Central memory CD8-positive, alpha-beta T cell (primary cell): ENCODE data around the gene CNDP1.

Source experiments
- ATAC-seq: fragments of 150-1000 bp; cut with Tn5 transposase; replicated peaks from 2 replicates; pipeline ENCODE4 v1.10.0; 2022; ENCODE audit warnings: mild to moderate bottlenecking, moderate FRiP score, moderate number of reproducible peaks; ENCODE audit not compliant: poor library complexity, severe bottlenecking; ENCODE audit errors: extremely low read depth
- DNase-seq, 2 donors: peaks; one replicate each; pipeline ENCODE4 v3.0.0; 2021; ENCODE audit warnings: low spot score in 2 of 2
- H3K27ac Mint-ChIP-seq: one replicate; pipeline ENCODE4 v1.8.0; 2022; ENCODE audit warnings: low read depth, mild to moderate bottlenecking, moderate library complexity, mixed read lengths
- H3K27me3 Mint-ChIP-seq: one replicate; pipeline ENCODE4 v1.8.0; 2022; ENCODE audit warnings: mixed read lengths
- H3K36me3 Mint-ChIP-seq: one replicate; pipeline ENCODE4 v1.8.0; 2022; ENCODE audit warnings: mild to moderate bottlenecking, moderate library complexity, mixed read lengths; ENCODE audit not compliant: insufficient read depth
- H3K4me1 Mint-ChIP-seq: one replicate; pipeline ENCODE4 v1.8.0; 2022; ENCODE audit warnings: mixed read lengths
- H3K4me3 Mint-ChIP-seq: one replicate; pipeline ENCODE4 v1.8.0; 2022; ENCODE audit warnings: mild to moderate bottlenecking, moderate library complexity, mixed read lengths
- H3K9me3 Mint-ChIP-seq: one replicate; pipeline ENCODE4 v1.8.0; 2022; ENCODE audit warnings: mixed read lengths

CNDP1 gene

GRCh38 chr18:74616494-74616893, 82.2 kb downstream of the CNDP1 start:
- Mint-ChIP-seq H3K4me1 (peaks cover 5% of the 10 kb centered on the region), H3K9me3 (no peaks in the 10 kb centered on the region), H3K27me3 (no peaks in the 10 kb centered on the region), H3K4me3 (no peak overlapping the region), H3K27ac (no peak overlapping the region), H3K36me3 (peaks cover 1% of the 10 kb centered on the region)
- DNase-seq (no peak), ATAC-seq (no peak)

GRCh38 chr18:74617486-74617885, 83.2 kb downstream of the CNDP1 start:
- DNase-seq (no peak), ATAC-seq (no peak)
- H3K9me3 Mint-ChIP-seq = no peaks in the 10 kb centered on the region
- H3K4me3 Mint-ChIP-seq = no peak overlapping the region
- peaks cover 1% of the 10 kb centered on the region for H3K36me3 Mint-ChIP-seq
- no peaks in the 10 kb centered on the region for H3K27me3 Mint-ChIP-seq
- no peak overlapping the region for H3K27ac Mint-ChIP-seq
- H3K4me1 Mint-ChIP-seq = peaks cover 4% of the 10 kb centered on the region

GRCh38 chr18:74622072-74622471, 87.8 kb downstream of the CNDP1 start:
- H3K27ac Mint-ChIP-seq = no peak overlapping the region
- no peak overlapping the region for H3K4me3 Mint-ChIP-seq
- H3K4me1 Mint-ChIP-seq = peaks cover 3% of the 10 kb centered on the region
- ATAC-seq (no peak), DNase-seq (no peak)
- no peaks in the 10 kb centered on the region for H3K27me3 Mint-ChIP-seq
- no peaks in the 10 kb centered on the region for H3K36me3 Mint-ChIP-seq
- no peaks in the 10 kb centered on the region for H3K9me3 Mint-ChIP-seq

- Mint-ChIP-seq H3K4me3 (no peak overlapping the region), H3K4me1 (peaks cover 4% of the 10 kb centered on the region), H3K27ac (no peak overlapping the region), H3K36me3 (no peaks in the 10 kb centered on the region), H3K27me3 (no peaks in the 10 kb centered on the region), H3K9me3 (no peaks in the 10 kb centered on the region)
- ATAC-seq (no peak), DNase-seq (no peak)
Observed at GRCh38 chr18:74623047-74623816, 88.9 kb downstream of the CNDP1 start.

- Mint-ChIP-seq H3K27ac (no peak overlapping the region), H3K9me3 (no peaks in the 10 kb centered on the region), H3K4me3 (no peak overlapping the region), H3K27me3 (no peaks in the 10 kb centered on the region), H3K36me3 (no peaks in the 10 kb centered on the region), H3K4me1 (peaks cover 8% of the 10 kb centered on the region)
- no peak for ATAC-seq
- no peak for DNase-seq
Observed at GRCh38 chr18:74624466-74624865, 90.2 kb downstream of the CNDP1 start.

- ATAC-seq (no peak), DNase-seq (no peak)
- Mint-ChIP-seq H3K4me3 (no peak overlapping the region), H3K4me1 (peaks cover 8% of the 10 kb centered on the region), H3K36me3 (no peaks in the 10 kb centered on the region), H3K27me3 (no peaks in the 10 kb centered on the region), H3K9me3 (no peaks in the 10 kb centered on the region), H3K27ac (no peak overlapping the region)
Observed at GRCh38 chr18:74625157-74625556, 90.9 kb downstream of the CNDP1 start.

- Mint-ChIP-seq H3K36me3 (peaks cover 4% of the 10 kb centered on the region), H3K4me3 (no peak overlapping the region), H3K9me3 (no peaks in the 10 kb centered on the region), H3K27ac (no peak overlapping the region), H3K4me1 (peaks cover 16% of the 10 kb centered on the region), H3K27me3 (no peaks in the 10 kb centered on the region)
- DNase-seq = no peak
- ATAC-seq = no peak
Observed at GRCh38 chr18:74626049-74626874, 92.0 kb downstream of the CNDP1 start.

GRCh38 chr18:74630804-74631203, 96.5 kb downstream of the CNDP1 start:
- DNase-seq = no peak
- ATAC-seq = no peak
- Mint-ChIP-seq H3K9me3 (no peaks in the 10 kb centered on the region), H3K36me3 (peaks cover 16% of the 10 kb centered on the region), H3K4me3 (peak overlapping the region; percentile 71), H3K27ac (peak overlapping the region; percentile 88), H3K4me1 (peaks cover 46% of the 10 kb centered on the region), H3K27me3 (no peaks in the 10 kb centered on the region)

GRCh38 chr18:74631212-74631611, 96.9 kb downstream of the CNDP1 start:
- no peak for DNase-seq
- Mint-ChIP-seq H3K4me1 (peaks cover 46% of the 10 kb centered on the region), H3K27ac (peak overlapping the region; percentile 88), H3K9me3 (no peaks in the 10 kb centered on the region), H3K36me3 (peaks cover 16% of the 10 kb centered on the region), H3K4me3 (peak overlapping the region; percentile 71), H3K27me3 (no peaks in the 10 kb centered on the region)
- ATAC-seq = no peak

- Mint-ChIP-seq H3K27me3 (no peaks in the 10 kb centered on the region), H3K4me3 (peak overlapping the region; percentile 71), H3K9me3 (no peaks in the 10 kb centered on the region), H3K36me3 (peaks cover 16% of the 10 kb centered on the region), H3K27ac (peak overlapping the region; percentile 88), H3K4me1 (peaks cover 46% of the 10 kb centered on the region)
- DNase-seq (no peak), ATAC-seq (peak; percentile 72)
Observed at GRCh38 chr18:74631623-74632350, 97.5 kb downstream of the CNDP1 start.

GRCh38 chr18:74632351-74632679, 98.0 kb downstream of the CNDP1 start:
- peak overlapping the region; percentile 88 for H3K27ac Mint-ChIP-seq
- H3K9me3 Mint-ChIP-seq = no peaks in the 10 kb centered on the region
- DNase-seq (no peak), ATAC-seq (no peak)
- peak overlapping the region; percentile 71 for H3K4me3 Mint-ChIP-seq
- peaks cover 43% of the 10 kb centered on the region for H3K4me1 Mint-ChIP-seq
- no peaks in the 10 kb centered on the region for H3K27me3 Mint-ChIP-seq
- peaks cover 16% of the 10 kb centered on the region for H3K36me3 Mint-ChIP-seq

GRCh38 chr18:74632856-74633255, 98.6 kb downstream of the CNDP1 start:
- peaks cover 16% of the 10 kb centered on the region for H3K36me3 Mint-ChIP-seq
- H3K4me3 Mint-ChIP-seq = no peak overlapping the region
- no peaks in the 10 kb centered on the region for H3K9me3 Mint-ChIP-seq
- no peak for DNase-seq
- no peak for ATAC-seq
- no peak overlapping the region for H3K27ac Mint-ChIP-seq
- H3K4me1 Mint-ChIP-seq = peaks cover 43% of the 10 kb centered on the region
- no peaks in the 10 kb centered on the region for H3K27me3 Mint-ChIP-seq
